PC-9 (cell line): ENCODE results near the gene SLC22A23.

Experiments
- EZH2 ChIP-seq: fragments of 200-600 bp; sonication (generic); IDR thresholded peaks from 2 replicates; pipeline ENCODE4 v1.8.0; 2017; ENCODE audit warnings: antibody characterized with exemption, low read depth
- TF ChIP-seq, protein P1 (sequence below): fragments of 200-600 bp; sonication (generic); conservative IDR thresholded peaks from 2 replicates; pipeline ENCODE4 v1.6.1; 2017; ENCODE audit warnings: mixed run types, antibody characterized with exemption, mild to moderate bottlenecking, moderate library complexity

DNA sequence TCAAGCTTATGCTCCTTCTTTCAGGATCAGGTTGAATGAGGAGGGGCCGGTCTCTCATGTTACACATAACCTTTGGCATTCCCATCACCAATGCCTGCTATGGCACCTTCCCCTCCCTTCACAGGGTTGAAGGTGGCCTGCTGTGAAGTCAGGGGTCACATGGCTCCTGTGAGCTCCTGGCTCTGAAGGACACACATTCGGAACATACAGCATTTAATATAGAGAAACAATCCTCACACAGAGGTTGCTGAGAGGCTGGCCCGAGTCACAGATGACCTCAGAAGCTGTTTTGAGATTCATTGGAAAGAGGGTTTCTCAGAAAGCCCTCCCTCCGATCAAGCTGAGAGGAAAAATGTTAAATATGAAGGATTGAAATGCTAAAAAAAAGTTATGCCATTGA is 116.0 kb downstream of the SLC22A23 start:
- TF ChIP-seq, protein P1, sequence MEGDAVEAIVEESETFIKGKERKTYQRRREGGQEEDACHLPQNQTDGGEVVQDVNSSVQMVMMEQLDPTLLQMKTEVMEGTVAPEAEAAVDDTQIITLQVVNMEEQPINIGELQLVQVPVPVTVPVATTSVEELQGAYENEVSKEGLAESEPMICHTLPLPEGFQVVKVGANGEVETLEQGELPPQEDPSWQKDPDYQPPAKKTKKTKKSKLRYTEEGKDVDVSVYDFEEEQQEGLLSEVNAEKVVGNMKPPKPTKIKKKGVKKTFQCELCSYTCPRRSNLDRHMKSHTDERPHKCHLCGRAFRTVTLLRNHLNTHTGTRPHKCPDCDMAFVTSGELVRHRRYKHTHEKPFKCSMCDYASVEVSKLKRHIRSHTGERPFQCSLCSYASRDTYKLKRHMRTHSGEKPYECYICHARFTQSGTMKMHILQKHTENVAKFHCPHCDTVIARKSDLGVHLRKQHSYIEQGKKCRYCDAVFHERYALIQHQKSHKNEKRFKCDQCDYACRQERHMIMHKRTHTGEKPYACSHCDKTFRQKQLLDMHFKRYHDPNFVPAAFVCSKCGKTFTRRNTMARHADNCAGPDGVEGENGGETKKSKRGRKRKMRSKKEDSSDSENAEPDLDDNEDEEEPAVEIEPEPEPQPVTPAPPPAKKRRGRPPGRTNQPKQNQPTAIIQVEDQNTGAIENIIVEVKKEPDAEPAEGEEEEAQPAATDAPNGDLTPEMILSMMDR, result no peak
- no peak for TF ChIP-seq EZH2
